Liver (tissue), 9 donors: ENCODE data around the gene PALLD. TPM values are rescaled to one million over a fixed set of nuclear protein-coding genes. Genes with fewer than 3 reads are reported as not detected.

ENCODE experiments used
- DNase-seq: peaks from one replicate; pipeline ENCODE4 v3.0.0-alpha.2; 2017; ENCODE audit warnings: low spot score
- H3K27ac ChIP-seq, 2 donors: one replicate each; pipeline ENCODE4 v1.7.0; 2013; ENCODE audit warnings: inconsistent platforms in 2 of 2, low read length in 2 of 2, control low read depth in 1 of 2, low read depth in 1 of 2, mild to moderate bottlenecking in 1 of 2
- H3K27me3 ChIP-seq, 4 donors: one replicate each; pipeline versions ENCODE4 v1.6.1 to v1.7.0; 2013; ENCODE audit warnings: low read length in 3 of 4, inconsistent platforms in 1 of 4, mild to moderate bottlenecking in 1 of 4, moderate library complexity in 1 of 4; ENCODE audit not compliant: control insufficient read depth in 4 of 4, insufficient read depth in 4 of 4
- H3K36me3 ChIP-seq, 4 donors: one replicate each; pipeline versions ENCODE4 v1.6.1 to v1.7.0; 2013; ENCODE audit warnings: low read length in 3 of 4, mild to moderate bottlenecking in 3 of 4, low read depth in 1 of 4, moderate library complexity in 1 of 4; ENCODE audit not compliant: control insufficient read depth in 4 of 4, insufficient read depth in 3 of 4
- H3K4me1 ChIP-seq, 4 donors: one replicate each; pipeline versions ENCODE4 v1.6.1 to v1.7.0; 2013; ENCODE audit warnings: low read length in 3 of 4, mild to moderate bottlenecking in 3 of 4, moderate library complexity in 1 of 4; ENCODE audit not compliant: control insufficient read depth in 4 of 4, insufficient read depth in 4 of 4
- H3K4me3 ChIP-seq, 3 donors: one replicate each; pipeline versions ENCODE4 v1.6.1 to v1.7.0; 2013; ENCODE audit warnings: low read length in 3 of 3, control low read depth in 1 of 3, low read depth in 1 of 3, mild to moderate bottlenecking in 1 of 3
- H3K9ac ChIP-seq, 2 donors: one replicate each; pipeline ENCODE4 v1.7.0; 2013; ENCODE audit warnings: low read length in 2 of 2, mild to moderate bottlenecking in 2 of 2, moderate library complexity in 2 of 2, control low read depth in 1 of 2, low read depth in 1 of 2
- H3K9me3 ChIP-seq, 4 donors: one replicate each; pipeline versions ENCODE4 v1.6.1 to v1.7.0; 2013; ENCODE audit warnings: low read length in 3 of 4; ENCODE audit not compliant: control insufficient read depth in 4 of 4
- ATF3 ChIP-seq: IDR thresholded peaks from 2 replicates; pipeline ENCODE4 v1.6.1; 2016; ENCODE audit warnings: antibody characterized with exemption
- CTCF ChIP-seq: fragments of 150-350 bp; IDR thresholded peaks from 2 replicates; pipeline ENCODE4 v1.5.1; 2017; ENCODE audit warnings: improper control_type of control experiment, low read depth, low read length; ENCODE audit not compliant: missing input control
- EGR1 ChIP-seq, 2 donors: IDR thresholded peaks; 2 replicates each; pipeline ENCODE4 v1.6.1; 2016 to 2018; ENCODE audit warnings: antibody characterized with exemption in 2 of 2, low read depth in 2 of 2
- FOXA1 ChIP-seq: IDR thresholded peaks from 2 replicates; pipeline ENCODE4 v1.6.1; 2016; ENCODE audit warnings: antibody characterized with exemption
- FOXA2 ChIP-seq: IDR thresholded peaks from 2 replicates; pipeline ENCODE4 v1.6.1; 2016; ENCODE audit warnings: antibody characterized with exemption
- GABPA ChIP-seq, 2 donors: IDR thresholded peaks in 1 of 2; conservative IDR thresholded peaks in 1 of 2; 2 replicates each; pipeline ENCODE4 v1.6.1; 2016; ENCODE audit warnings: antibody characterized with exemption in 2 of 2, mild to moderate bottlenecking in 1 of 2, moderate library complexity in 1 of 2
- HNF4A ChIP-seq, 2 donors: conservative IDR thresholded peaks; 2 replicates each; pipeline ENCODE4 v1.6.1; 2016; ENCODE audit warnings: antibody characterized with exemption in 2 of 2, mild to moderate bottlenecking in 2 of 2
- HNF4G ChIP-seq: IDR thresholded peaks from 2 replicates; pipeline ENCODE4 v1.6.1; 2016; ENCODE audit warnings: antibody characterized with exemption
- JUND ChIP-seq, 2 donors: IDR thresholded peaks; 2 replicates each; pipeline ENCODE4 v1.6.1; 2016; ENCODE audit warnings: antibody characterized with exemption in 2 of 2
- NR2F2 ChIP-seq: IDR thresholded peaks from 2 replicates; pipeline ENCODE4 v1.6.1; 2016; ENCODE audit warnings: antibody characterized with exemption
- RAD21 ChIP-seq, 2 donors: IDR thresholded peaks; 2 replicates each; pipeline ENCODE4 v1.6.1; 2016; ENCODE audit warnings: antibody characterized with exemption in 2 of 2, mild to moderate bottlenecking in 2 of 2
- RXRA ChIP-seq, 2 donors: IDR thresholded peaks; 2 replicates each; pipeline ENCODE4 v1.6.1; 2017 to 2018; ENCODE audit warnings: antibody characterized with exemption in 2 of 2, mild to moderate bottlenecking in 1 of 2
- SP1 ChIP-seq: IDR thresholded peaks from 2 replicates; pipeline ENCODE4 v1.6.1; 2018; ENCODE audit warnings: antibody characterized with exemption, mild to moderate bottlenecking
- TAF1 ChIP-seq: conservative IDR thresholded peaks from 2 replicates; pipeline ENCODE4 v1.6.1; 2016; ENCODE audit warnings: antibody characterized with exemption, mild to moderate bottlenecking
- YY1 ChIP-seq: IDR thresholded peaks from 2 replicates; pipeline ENCODE4 v1.6.1; 2016; ENCODE audit warnings: antibody characterized with exemption, mild to moderate bottlenecking
- ZBTB33 ChIP-seq: IDR thresholded peaks from 2 replicates; pipeline ENCODE4 v1.6.1; 2016; ENCODE audit warnings: antibody characterized with exemption
- WGBS: extraction: QIAGEN DNeasy Blood & Tissue Kit; methylation state at CpG from one replicate; pipeline ENCODE4 v1.1.7; 2013; 5-methylcytosine and 5-hydroxymethylcytosine counted together
- polyA plus RNA-seq, 2 donors: library from polyadenylated mRNA; stranded (reverse) in 1 of 2; unstranded in 1 of 2; fragments of 200-250 nt in 1 of 2; fragments of >200 nt in 1 of 2; fragmentation: Nextera tagmentation in 1 of 2; extraction: Ambion mirVana in 1 of 2; gene quantifications; one replicate each; pipeline versions ENCODE4 v1.2.1 to v1.2.3, GENCODE V29; 2013 to 2015
- total RNA-seq, 2 donors: library from RNA; depleted of rRNA; stranded (reverse); fragments of >200 nt; gene quantifications; one replicate each; pipeline ENCODE4 v1.2.3, GENCODE V29; 2014
- TF ChIP-seq, protein P1 (sequence below): IDR thresholded peaks from 2 replicates; pipeline ENCODE4 v1.6.1; 2016; ENCODE audit warnings: antibody characterized with exemption, mild to moderate bottlenecking
- TF ChIP-seq, protein P2 (sequence below): IDR thresholded peaks from 2 replicates; pipeline ENCODE4 v1.6.1; 2016; ENCODE audit warnings: antibody characterized with exemption
- donor health status: healthy.
- donor health status: healthy.
- donor health status: healthy.
- donor health status: healthy.
- donor health status: healthy.

Gene PALLD
- total and polyA plus RNA-seq, 4 donors = 9.0 to 26.3 (median 14.7) TPM

DNA sequence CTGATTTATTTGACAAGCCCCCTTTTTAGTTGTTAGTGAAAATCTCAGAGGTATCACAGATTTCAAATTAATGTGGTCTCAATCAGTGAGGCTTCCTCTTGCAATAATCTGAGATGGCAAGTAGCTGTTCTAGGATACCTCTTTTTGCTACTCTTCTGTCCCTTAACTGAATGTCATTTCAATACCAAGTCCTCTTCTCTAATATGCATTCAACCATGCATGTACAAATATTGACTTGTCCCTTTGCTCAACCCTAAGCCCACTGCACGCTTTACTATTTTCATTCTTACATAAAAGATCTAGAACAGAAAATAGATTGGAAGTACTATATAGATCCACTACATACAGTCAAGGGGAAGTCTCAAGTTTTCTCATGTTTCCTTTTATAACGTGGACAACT, 349.0 kb downstream of the PALLD start:
- no peak for DNase-seq
- H3K4me3 ChIP-seq = no peak overlapping the region
- 84% methylated on average over 2 of the region's 2 CpGs for WGBS
- no peak overlapping the region for H3K9ac ChIP-seq
- H3K4me1 ChIP-seq = peaks cover 2 to 36% (median 17%) of the 10 kb centered on the region in 4 donors
- no peaks in the 10 kb centered on the region for H3K36me3 ChIP-seq
- no peak overlapping the region for H3K27ac ChIP-seq
- TF ChIP-seq TAF1 (no peak), JUND (IDR thresholded peaks at IDR 0.05) (no peak), CTCF (no peak), NR2F2 (no peak), HNF4G (no peak), FOXA1 (no peak), EGR1 (IDR thresholded peaks at IDR 0.05; ENCODE audit: low read depth in 2 of 2) (no peak), SP1 (no peak), GABPA (IDR thresholded peaks at IDR 0.05 in 1 of 2, conservative IDR thresholded peaks at IDR 0.05 in 1 of 2) (no peak), RXRA (IDR thresholded peaks at IDR 0.05) (no peak), RAD21 (IDR thresholded peaks at IDR 0.05) (no peak), FOXA2 (no peak), YY1 (no peak), HNF4A (conservative IDR thresholded peaks at IDR 0.05) (no peak), ATF3 (no peak), ZBTB33 (no peak)
- TF ChIP-seq, protein P1, sequence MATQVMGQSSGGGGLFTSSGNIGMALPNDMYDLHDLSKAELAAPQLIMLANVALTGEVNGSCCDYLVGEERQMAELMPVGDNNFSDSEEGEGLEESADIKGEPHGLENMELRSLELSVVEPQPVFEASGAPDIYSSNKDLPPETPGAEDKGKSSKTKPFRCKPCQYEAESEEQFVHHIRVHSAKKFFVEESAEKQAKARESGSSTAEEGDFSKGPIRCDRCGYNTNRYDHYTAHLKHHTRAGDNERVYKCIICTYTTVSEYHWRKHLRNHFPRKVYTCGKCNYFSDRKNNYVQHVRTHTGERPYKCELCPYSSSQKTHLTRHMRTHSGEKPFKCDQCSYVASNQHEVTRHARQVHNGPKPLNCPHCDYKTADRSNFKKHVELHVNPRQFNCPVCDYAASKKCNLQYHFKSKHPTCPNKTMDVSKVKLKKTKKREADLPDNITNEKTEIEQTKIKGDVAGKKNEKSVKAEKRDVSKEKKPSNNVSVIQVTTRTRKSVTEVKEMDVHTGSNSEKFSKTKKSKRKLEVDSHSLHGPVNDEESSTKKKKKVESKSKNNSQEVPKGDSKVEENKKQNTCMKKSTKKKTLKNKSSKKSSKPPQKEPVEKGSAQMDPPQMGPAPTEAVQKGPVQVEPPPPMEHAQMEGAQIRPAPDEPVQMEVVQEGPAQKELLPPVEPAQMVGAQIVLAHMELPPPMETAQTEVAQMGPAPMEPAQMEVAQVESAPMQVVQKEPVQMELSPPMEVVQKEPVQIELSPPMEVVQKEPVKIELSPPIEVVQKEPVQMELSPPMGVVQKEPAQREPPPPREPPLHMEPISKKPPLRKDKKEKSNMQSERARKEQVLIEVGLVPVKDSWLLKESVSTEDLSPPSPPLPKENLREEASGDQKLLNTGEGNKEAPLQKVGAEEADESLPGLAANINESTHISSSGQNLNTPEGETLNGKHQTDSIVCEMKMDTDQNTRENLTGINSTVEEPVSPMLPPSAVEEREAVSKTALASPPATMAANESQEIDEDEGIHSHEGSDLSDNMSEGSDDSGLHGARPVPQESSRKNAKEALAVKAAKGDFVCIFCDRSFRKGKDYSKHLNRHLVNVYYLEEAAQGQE = no peak
- TF ChIP-seq, protein P2, sequence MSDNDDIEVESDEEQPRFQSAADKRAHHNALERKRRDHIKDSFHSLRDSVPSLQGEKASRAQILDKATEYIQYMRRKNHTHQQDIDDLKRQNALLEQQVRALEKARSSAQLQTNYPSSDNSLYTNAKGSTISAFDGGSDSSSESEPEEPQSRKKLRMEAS = no peak
- H3K9me3 ChIP-seq = no peaks in the 10 kb centered on the region
- H3K27me3 ChIP-seq = no peaks in the 10 kb centered on the region
